ENCODE measurements around the gene FBXO8. TPM values are rescaled to one million over a fixed set of nuclear protein-coding genes. Genes with fewer than 3 reads are reported as not detected.

Gene FBXO8
- total RNA-seq, 1 donor from 2014 or later = 18.9 TPM

- Mint-ChIP-seq H3K36me3 (ENCODE audit: low read depth) (no peaks in the 10 kb centered on the region), H3K4me3 (ENCODE audit: unreplicated experiment) (no peak overlapping the region), H3K4me1 (ENCODE audit: low read depth) (no peaks in the 10 kb centered on the region), H3K27ac (ENCODE audit: unreplicated experiment) (no peak overlapping the region), H3K9me3 (ENCODE audit: low read depth) (no peaks in the 10 kb centered on the region), H3K27me3 (ENCODE audit: low read depth) (peaks cover 58% of the 10 kb centered on the region)
- TF ChIP-seq CTCF (IDR thresholded peaks at IDR 0.05) = no peak
- no peak for DNase-seq (ENCODE audit: low spot score)
Measured at GRCh38 chr4:174224550-174224949, 58.9 kb downstream of the FBXO8 start.

GRCh38 chr4:174222266-174222872, 61.1 kb downstream of the FBXO8 start:
- Mint-ChIP-seq H3K4me1 (ENCODE audit: low read depth) (peaks cover 10% of the 10 kb centered on the region), H3K4me3 (ENCODE audit: unreplicated experiment) (no peak overlapping the region), H3K27me3 (ENCODE audit: low read depth) (peaks cover 65% of the 10 kb centered on the region), H3K9me3 (ENCODE audit: low read depth) (no peaks in the 10 kb centered on the region), H3K36me3 (ENCODE audit: low read depth) (no peaks in the 10 kb centered on the region), H3K27ac (ENCODE audit: unreplicated experiment) (no peak overlapping the region)
- TF ChIP-seq CTCF (IDR thresholded peaks at IDR 0.05) = peak; percentile 84
- no peak for DNase-seq (ENCODE audit: low spot score)

- Mint-ChIP-seq H3K4me1 (ENCODE audit: low read depth) (peaks cover 33% of the 10 kb centered on the region), H3K27me3 (ENCODE audit: low read depth) (peaks cover 77% of the 10 kb centered on the region), H3K4me3 (ENCODE audit: unreplicated experiment) (peak overlapping the region; percentile 50), H3K36me3 (ENCODE audit: low read depth) (peaks cover 6% of the 10 kb centered on the region), H3K9me3 (ENCODE audit: low read depth) (no peaks in the 10 kb centered on the region), H3K27ac (ENCODE audit: unreplicated experiment) (no peak overlapping the region)
- TF ChIP-seq CTCF (IDR thresholded peaks at IDR 0.05) = no peak
- DNase-seq (ENCODE audit: low spot score) = peak; percentile 50
Measured at GRCh38 chr4:174218127-174218790, 65.2 kb downstream of the FBXO8 start.

GRCh38 chr4:174217273-174218126, 66.0 kb downstream of the FBXO8 start:
- TF ChIP-seq CTCF (IDR thresholded peaks at IDR 0.05) = peak; percentile 22
- peak; percentile 77 for DNase-seq (ENCODE audit: low spot score)
- peak overlapping the region; percentile 50 for H3K4me3 Mint-ChIP-seq (ENCODE audit: unreplicated experiment)
- H3K4me1 Mint-ChIP-seq (ENCODE audit: low read depth) = peaks cover 33% of the 10 kb centered on the region
- H3K36me3 Mint-ChIP-seq (ENCODE audit: low read depth) = peaks cover 6% of the 10 kb centered on the region
- H3K27me3 Mint-ChIP-seq (ENCODE audit: low read depth) = peaks cover 80% of the 10 kb centered on the region
- H3K27ac Mint-ChIP-seq (ENCODE audit: unreplicated experiment) = no peak overlapping the region
- H3K9me3 Mint-ChIP-seq (ENCODE audit: low read depth) = no peaks in the 10 kb centered on the region

GRCh38 chr4:174216799-174217272, 66.6 kb downstream of the FBXO8 start:
- Mint-ChIP-seq H3K4me1 (ENCODE audit: low read depth) (peaks cover 36% of the 10 kb centered on the region), H3K27me3 (ENCODE audit: low read depth) (peaks cover 80% of the 10 kb centered on the region), H3K9me3 (ENCODE audit: low read depth) (no peaks in the 10 kb centered on the region), H3K27ac (ENCODE audit: unreplicated experiment) (no peak overlapping the region), H3K36me3 (ENCODE audit: low read depth) (peaks cover 6% of the 10 kb centered on the region), H3K4me3 (ENCODE audit: unreplicated experiment) (no peak overlapping the region)
- no peak for TF ChIP-seq CTCF (IDR thresholded peaks at IDR 0.05)
- DNase-seq (ENCODE audit: low spot score) = peak; percentile 41
